GM21367 (cell line): ENCODE results near the gene APOBEC3H.

Experiments used
- ATAC-seq: cut with Tn5 transposase; IDR thresholded peaks from one replicate; pipeline ENCODE4 v1.9.1; 2021; ENCODE audit not compliant: unreplicated experiment

Gene APOBEC3H

GRCh38 chr22:39081016-39081415, 16.0 kb upstream of the APOBEC3H start:
- ATAC-seq, result no peak

GRCh38 chr22:39081598-39081997, 15.4 kb upstream of the APOBEC3H start:
- ATAC-seq, result no peak

GRCh38 chr22:39083212-39084165, 13.6 kb upstream of the APOBEC3H start:
- ATAC-seq, result no peak

GRCh38 chr22:39084666-39085065, 12.4 kb upstream of the APOBEC3H start:
- ATAC-seq, result no peak

GRCh38 chr22:39087098-39087497, 9.9 kb upstream of the APOBEC3H start:
- ATAC-seq, result no peak

GRCh38 chr22:39087881-39088684, 9.0 kb upstream of the APOBEC3H start:
- no peak for ATAC-seq

GRCh38 chr22:39088685-39089032, 8.4 kb upstream of the APOBEC3H start:
- ATAC-seq, result no peak

- ATAC-seq, result no peak
Measured at GRCh38 chr22:39089928-39090327, 7.1 kb upstream of the APOBEC3H start.

GRCh38 chr22:39090426-39091064, 6.5 kb upstream of the APOBEC3H start:
- ATAC-seq, result no peak

GRCh38 chr22:39091126-39092081, 5.6 kb upstream of the APOBEC3H start:
- ATAC-seq, result no peak

- no peak for ATAC-seq
Measured at GRCh38 chr22:39092111-39092862, 4.8 kb upstream of the APOBEC3H start.

- no peak for ATAC-seq
Measured at GRCh38 chr22:39094717-39095389, 2.2 kb upstream of the APOBEC3H start.

GRCh38 chr22:39095971-39096370, 1.1 kb upstream of the APOBEC3H start:
- ATAC-seq, result no peak

GRCh38 chr22:39098026-39098425, 982 bp downstream of the APOBEC3H start:
- no peak for ATAC-seq

- ATAC-seq, result no peak
Measured at GRCh38 chr22:39098576-39098975, 1.5 kb downstream of the APOBEC3H start.

- ATAC-seq, result no peak
Measured at GRCh38 chr22:39101226-39101625, 4.2 kb downstream of the APOBEC3H start.

GRCh38 chr22:39103431-39103830, 6.4 kb downstream of the APOBEC3H start:
- no peak for ATAC-seq

- ATAC-seq, result no peak
Measured at GRCh38 chr22:39106326-39106725, 9.3 kb downstream of the APOBEC3H start.

- no peak for ATAC-seq
Measured at GRCh38 chr22:39108487-39108886, 11.4 kb downstream of the APOBEC3H start.
